Measurements from ENCODE around the gene GNA14.

The GNA14 gene

GRCh38 chr9:77375956-77376532, 272.1 kb downstream of the GNA14 start:
- H3K27ac ChIP-seq = no peak overlapping the region
- TF ChIP-seq CTCF (conservative IDR thresholded peaks at IDR 0.05) = no peak

GRCh38 chr9:77374266-77374665, 273.9 kb downstream of the GNA14 start:
- no peak for TF ChIP-seq CTCF (conservative IDR thresholded peaks at IDR 0.05)

More at GRCh38 chr9:77374266-77374665, 273.9 kb downstream of the GNA14 start:
- H3K27ac ChIP-seq = no peak overlapping the region
